PFSK-1 (cell line): ENCODE measurements around the gene SYS1.

ENCODE experiments used
- POLR2AphosphoS5 ChIP-seq: IDR thresholded peaks from 2 replicates; pipeline ENCODE4 v1.6.1; 2012; ENCODE audit warnings: low read depth, mild to moderate bottlenecking, control low read depth, low read length, moderate library complexity
- REST ChIP-seq, 2 experiments: IDR thresholded peaks; 2 replicates each; pipeline versions ENCODE4 v1.6.1 to v1.8.0; 2011 to 2012; ENCODE audit warnings: low read depth in 2 of 2, low read length in 2 of 2, control low read depth in 1 of 2, inconsistent platforms in 1 of 2, mild to moderate bottlenecking in 1 of 2, moderate library complexity in 1 of 2; ENCODE audit not compliant: insufficient read depth in 1 of 2
- TAF1 ChIP-seq: IDR thresholded peaks from 2 replicates; pipeline ENCODE4 v1.6.1; 2012; ENCODE audit warnings: low read length, control low read depth, borderline replicate concordance; ENCODE audit not compliant: insufficient read depth

- TF ChIP-seq TAF1 (no peak), REST (IDR thresholded peaks at IDR 0.05; ENCODE audit: insufficient read depth in 1 of 2, low read depth in 2 of 2, low read length in 2 of 2) (no peak), POLR2AphosphoS5 (no peak)
Measured at GRCh38 chr20:45366192-45366591, 3.2 kb downstream of the SYS1 start.
